DMS114 treated with DMSO at 0.1 percent for 48 hours (cell line): Measurements from ENCODE around the gene KCTD6.

Source experiments
- DNase-seq: peaks from one replicate; lab custom pipeline; 2025; ENCODE audit not compliant: unreplicated experiment; lab: John Stamatoyannopoulos, UW

The KCTD6 gene

DNA sequence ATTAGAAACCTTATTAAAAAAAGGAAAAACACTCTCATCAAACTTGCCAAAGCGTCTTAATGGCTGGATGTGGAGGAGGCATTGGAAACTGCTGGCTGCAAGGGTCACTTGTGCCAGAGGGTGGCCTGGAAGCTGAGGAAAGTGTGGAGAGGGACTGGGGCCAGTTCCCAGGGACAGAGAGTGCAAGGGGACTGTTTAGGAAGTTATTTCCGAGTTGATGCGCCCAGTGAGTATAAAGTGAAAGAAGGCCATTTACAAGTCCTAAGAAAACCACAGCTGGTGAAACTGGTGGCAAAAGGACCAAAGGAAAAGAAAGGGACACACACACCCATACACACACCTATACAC, 7.2 kb upstream of the KCTD6 start:
- DNase-seq, result no peak

DNA sequence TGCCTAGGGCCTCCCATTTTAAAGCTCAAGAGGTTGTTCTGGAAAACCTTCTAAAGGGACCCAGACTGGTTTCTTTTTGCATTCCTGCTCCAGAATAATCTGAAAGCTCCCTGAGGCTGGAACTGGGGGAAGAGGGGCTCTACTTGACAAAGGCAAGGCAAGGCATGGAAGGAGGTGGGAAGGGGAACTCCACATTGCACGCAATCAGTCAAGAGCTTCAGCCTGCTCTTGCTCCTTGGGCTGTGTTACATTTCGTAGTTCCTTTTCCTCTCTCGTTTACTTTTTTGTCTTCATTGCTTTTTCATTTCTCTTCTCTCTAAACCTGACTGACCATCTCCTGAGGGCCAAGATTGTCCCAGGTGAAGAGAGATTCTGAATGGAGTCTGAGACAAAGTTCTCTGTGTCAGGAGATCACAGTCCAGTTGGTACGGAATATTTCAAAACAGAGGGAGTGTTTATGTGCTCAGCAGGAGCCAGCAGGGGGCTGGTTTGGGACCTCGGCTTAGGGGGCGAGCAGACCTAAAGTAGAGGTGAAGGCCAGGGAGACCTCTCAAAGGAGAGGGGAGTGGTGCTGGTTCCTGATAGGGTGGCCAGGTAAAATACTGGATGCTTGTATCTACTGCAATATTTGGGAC, 6.0 kb upstream of the KCTD6 start:
- DNase-seq, result no peak

DNA sequence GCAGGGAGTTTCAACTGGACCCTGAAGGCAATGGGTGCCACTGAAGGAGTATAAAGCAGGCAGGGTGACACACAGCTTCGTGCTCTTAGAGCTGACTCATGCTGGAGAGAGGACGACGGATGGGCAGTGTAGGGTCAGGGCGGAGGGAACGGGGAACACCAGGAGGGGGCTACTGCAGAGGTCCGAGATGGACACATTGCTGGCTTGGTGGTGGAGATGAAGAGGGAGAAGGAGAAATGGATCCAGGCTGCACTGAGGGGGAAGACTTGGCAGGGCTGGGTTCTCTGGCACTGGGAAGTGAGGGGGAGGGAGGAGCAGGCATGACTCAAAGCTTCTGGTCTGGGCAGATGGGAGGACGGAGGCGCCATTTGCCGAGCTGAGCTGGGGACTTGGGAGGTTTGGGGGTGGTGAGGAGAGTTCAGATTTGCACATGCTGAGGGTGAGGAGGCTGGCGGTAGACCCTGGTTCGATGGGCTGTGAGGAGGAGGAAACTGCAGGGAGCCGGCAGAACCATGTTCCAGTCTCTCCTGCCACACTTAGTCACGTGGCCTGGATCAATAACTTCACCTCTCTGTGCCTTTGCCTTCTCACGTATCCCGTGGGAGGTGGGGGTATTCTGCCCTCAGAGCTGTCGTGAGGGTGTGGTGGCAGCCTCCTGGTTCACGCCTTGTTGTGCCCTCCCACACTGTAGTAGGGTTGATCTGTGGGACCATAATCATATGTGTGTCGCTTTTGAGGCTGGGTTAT, 4.6 kb upstream of the KCTD6 start:
- DNase-seq, result no peak

DNA sequence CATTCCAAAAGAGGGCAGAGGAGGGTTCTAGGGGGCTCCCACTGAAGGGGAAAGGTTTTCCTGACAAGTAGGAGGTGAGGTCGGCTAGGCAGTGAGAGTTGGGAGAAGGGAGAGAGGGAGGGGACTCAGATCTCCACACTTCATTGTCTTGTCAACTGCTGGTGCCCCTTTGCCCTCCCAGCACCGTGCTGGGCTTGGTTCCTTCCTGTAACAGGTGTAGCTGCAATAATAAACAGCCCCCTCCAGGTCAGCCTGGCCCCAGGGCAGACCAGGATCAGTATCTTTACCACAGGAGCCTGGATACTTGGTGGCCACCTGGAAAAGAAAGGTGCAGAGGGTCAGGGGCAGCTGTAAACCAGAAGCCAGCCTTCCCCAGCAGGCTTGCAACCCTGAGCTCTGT, 2.9 kb upstream of the KCTD6 start:
- no peak for DNase-seq

DNA sequence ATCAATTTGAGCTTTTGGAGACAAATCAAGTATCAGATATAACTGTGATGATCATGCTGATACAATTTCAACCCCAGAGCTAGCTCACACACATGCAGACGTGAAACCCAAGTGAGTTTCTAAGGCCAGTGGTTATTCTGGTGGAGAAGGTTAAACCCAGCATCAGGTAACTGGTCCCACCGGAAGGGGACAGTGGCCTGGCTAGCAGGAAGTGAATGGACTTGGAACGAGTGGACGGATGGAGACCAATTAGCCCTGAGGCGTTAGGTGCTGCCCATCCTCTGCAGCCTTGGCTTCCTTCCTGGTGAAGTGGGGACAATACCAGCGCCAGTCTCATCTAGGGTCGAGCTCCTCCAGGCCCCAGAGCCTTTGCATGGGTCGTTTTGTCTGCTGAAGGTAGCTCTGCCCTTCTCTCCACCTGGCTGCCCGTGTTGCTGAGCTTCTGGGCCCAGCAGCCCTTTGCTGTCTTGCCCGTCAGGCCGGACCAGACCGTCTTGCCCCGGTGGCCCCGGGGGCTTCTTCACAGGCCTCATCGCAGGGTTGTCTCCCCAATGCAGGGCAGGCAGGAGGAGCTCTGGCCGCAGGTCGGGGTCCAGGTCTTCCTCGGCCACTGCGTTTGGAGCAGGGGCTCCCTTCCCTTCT, 915 bp upstream of the KCTD6 start:
- DNase-seq, result no peak

DNA sequence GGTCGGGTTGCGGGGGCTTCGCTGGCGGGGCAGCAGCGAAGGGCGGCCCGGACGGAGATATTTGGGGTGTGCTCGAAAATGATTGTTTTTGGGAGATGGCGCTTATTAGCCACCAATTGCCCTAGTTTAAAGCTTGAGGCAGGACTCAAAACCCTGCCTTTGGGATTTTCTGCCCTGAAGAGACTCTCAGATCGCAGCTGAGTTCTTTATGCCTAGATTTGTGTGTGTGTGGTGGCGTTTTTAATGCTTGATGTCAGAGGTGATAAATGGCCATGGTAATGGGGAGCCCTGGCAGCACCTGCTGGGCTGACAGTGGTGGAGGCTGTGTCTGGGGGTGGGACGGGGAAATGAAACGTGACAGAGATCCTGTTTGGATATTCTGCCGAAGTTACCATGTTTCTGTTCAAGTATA, 604 bp downstream of the KCTD6 start:
- DNase-seq, result no peak

DNA sequence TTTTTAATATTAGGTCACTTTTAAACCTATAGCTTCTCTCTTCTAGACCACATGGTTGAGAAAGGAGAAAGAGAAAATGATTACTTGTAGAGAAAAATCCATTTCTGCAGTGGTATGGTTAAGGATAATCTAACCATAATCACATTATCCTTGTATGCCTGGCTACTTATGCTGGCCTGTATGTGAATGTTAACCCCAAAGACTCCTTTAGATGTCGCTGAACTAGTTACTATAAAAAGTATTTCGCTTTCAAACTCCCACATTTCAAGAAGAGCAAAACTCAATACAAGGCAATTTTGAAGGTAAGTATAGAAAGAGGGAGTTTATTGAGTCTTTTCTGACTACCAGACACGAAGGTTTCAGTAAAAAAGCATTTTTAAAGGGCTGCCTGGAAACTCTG, 2.2 kb downstream of the KCTD6 start:
- peak; percentile 18 for DNase-seq

DNA sequence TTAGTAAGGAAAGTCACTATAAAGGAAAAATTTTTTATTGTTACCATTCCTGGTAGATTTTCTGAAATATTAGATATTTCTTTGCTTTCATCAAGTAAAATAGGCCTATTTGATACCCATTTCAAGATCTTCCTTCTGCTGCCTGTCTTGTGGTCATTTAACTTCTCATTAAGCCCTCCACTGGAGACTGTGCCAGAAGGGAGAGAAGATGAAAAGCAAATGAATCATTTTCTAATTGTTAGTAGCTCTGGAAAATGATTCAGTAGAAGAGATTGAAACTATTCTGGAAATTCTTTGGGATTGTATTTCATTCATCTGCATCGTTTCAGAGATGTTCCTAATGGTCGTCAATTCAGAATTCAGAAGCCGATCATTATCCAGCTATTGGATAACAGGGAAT, 3.2 kb downstream of the KCTD6 start:
- no peak for DNase-seq

DNA sequence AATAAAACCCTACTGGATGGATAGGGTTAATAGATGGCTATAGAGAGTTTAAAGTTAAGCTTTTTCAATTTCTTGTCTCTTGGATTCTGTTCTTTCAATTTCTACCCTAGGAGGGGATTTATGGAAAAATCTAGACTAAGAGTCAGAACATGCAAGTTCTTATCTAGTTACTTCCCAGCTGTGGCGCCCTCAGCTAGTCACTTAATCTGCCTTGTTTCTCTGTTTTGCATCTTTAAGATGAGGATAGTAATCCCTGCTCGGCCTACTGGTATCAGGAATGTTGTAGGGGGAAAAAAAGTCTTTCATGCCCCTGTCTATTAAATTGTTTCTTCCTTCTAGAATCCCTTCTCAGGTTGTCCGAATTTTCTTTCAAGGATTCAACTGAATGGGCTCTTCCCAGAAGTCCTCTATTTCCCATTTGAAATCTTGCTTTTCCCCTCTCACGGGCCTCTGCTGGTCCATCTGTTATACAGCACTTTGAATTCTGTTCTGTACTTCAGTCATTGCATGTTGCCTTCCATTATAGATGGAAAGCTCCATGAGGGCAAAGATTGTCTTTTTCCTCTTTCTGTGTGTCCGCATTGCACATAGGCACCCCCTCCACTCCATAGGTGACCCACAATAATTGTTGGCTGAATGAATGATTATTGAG, 4.4 kb downstream of the KCTD6 start:
- no peak for DNase-seq

DNA sequence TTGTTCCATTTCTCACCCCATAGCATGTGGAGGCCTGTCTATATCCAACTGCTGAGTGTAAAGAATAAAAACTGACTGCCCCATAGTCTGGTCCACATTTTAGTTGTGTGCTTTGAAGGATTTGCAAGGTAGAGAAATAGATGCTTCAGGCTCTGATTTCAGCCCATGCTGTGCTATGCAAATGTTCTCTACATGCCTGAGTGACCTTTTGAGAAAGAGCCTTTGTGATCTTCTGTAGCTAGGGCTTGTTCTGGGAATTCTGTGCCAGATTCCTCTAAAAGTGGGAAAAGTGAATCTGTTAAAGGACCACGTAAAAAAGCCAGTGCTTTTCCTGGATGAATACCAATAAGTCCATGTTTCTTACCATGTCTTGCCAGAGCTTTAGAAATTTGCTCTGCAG, 5.2 kb downstream of the KCTD6 start:
- DNase-seq, result no peak

DNA sequence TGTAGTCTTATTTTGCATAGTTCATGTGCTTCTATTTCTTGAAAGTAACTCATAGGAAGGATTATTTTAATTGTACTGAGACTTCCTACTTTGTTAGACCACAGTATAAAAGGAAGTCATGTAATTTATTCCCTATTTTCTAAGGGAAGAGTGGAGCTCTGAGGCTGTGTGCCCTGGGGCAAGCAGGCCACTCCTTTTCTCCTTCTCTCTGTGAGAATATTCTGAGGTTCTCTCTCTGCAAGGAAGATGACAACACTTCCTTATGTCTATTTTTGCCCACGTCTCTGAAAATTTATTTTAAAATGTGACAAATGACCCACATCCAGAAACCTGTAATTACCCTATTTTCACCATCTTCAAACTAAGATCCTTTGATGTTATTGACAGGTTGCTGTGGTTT, 11.0 kb downstream of the KCTD6 start:
- no peak for DNase-seq

DNA sequence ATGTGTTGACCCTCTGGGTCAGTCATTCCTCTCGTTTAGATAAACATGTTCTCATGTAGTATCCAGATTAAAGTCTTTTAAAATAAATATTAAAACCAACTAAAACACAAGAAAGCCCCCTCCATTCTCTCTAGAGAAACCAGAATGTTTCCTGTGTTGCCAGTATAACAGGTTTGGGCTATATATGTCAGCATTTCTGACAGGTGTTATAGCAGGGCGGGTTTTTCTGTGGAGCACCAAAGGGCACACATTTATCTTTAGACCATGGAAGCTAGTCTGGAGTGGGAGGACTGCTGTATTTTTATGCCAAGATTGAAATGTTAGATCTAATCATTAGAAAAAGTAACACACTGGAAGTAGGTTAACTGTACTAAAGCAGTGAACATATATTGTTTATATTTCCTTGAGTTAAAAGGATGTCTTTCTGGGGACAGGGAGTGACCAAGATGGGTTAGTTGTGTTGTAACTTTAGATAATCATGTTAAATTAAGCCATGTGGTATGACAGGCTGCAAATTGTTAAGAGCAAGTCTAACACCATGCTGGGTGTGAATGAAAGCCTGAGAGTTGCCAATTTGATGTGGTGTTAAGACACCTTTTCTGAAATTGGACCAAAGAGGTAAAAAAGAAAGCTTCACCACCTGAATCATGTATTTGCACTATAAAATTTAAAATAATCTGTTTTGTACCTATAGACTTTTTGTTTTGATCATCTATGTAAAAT, 15.6 kb downstream of the KCTD6 start:
- DNase-seq, result no peak

DNA sequence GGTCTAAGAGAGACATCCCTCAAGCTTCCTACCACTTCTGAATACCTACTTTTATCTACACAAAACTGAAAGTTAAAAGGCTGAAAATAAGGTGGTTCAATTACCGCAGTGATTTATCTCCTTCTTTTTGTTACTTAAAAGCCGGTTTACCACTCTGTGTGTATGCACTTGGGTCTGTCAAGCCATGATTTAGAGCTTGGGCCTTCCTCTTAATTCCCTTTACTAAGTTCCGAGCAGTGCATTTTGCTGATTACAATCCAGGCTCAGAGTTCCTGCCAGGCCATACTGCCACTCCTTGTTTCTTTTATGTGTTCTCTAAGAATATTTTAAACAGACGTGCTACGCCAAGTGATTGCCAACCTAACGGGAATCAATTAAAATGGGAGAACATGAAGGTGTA, 16.5 kb downstream of the KCTD6 start:
- no peak for DNase-seq

DNA sequence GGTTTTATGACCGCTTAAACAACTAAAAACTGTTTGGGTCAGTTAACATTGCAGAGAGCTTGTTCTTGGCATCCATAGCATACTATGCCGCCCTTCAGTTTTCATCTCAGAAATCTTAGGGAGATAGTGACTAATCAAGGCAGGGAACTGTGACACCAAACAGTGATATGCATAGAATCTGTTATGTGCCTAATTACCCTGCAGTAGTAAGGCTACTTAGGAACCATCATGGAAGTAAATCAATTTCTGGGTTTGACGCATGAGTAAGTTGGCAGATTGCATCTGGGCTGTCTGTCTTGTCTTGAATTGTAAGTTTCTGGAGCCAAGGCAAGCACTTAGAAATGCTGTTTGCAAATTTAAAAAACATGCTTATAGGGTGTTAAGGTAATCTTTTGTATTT, 22.5 kb downstream of the KCTD6 start:
- no peak for DNase-seq

DNA sequence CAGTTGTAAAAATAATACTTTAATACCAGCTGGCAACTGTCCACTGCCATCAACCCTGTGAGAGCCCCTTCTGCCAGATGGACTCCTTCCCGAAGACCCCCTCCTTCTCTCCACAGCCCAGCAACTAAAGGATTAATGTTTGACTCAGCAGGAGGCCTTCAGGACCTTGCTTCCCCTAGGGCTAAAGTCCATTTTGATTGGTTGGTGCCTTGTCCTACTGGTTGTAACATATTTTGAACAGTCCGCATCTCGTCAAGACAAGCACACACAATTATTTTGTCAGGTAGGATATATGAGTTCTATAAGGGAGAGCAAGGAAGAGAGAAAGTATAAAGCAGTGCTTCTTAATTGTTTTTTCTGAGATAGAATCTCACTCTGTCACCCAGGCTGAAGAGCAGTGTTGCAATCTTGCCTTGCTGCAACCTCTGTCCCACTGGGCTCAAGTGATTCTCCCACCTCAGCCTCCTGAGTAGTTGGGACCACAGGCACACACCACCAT, 26.4 kb downstream of the KCTD6 start:
- no peak for DNase-seq

DNA sequence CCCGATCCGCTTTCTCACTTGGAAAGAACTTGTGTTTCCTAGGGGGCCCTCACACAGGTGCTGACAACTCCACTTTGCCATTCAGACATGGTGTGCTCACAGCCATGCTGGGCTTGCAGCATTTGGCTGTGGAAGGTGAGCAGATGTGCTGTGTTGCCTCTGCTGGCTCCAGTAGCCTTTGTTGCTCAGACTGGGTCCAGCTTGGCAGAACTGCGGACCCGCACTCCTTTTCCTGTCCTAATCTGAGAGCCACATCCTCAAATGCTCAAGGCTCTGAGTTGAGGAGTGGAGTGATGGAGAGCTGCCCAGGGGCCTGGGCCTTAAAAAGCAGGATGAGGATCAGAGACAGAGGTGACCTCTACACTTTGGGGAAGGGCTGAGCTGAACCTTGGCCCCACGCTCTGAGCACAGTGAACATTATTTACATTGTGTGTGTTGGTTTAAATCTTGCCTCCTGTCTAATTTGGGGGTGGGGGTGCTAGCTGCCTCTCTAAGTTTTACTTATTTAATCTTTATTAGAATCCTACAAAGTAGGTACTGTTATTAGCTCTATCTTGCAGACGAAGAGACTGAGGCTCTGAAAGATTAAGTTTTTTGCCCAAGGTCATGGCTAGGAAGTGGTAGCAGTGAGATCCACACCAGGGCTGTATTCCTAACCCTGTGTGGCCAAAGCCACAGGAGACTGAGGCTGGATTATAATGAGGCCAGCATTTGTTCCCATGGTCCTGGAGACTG, 27.9 kb downstream of the KCTD6 start:
- no peak for DNase-seq

DNA sequence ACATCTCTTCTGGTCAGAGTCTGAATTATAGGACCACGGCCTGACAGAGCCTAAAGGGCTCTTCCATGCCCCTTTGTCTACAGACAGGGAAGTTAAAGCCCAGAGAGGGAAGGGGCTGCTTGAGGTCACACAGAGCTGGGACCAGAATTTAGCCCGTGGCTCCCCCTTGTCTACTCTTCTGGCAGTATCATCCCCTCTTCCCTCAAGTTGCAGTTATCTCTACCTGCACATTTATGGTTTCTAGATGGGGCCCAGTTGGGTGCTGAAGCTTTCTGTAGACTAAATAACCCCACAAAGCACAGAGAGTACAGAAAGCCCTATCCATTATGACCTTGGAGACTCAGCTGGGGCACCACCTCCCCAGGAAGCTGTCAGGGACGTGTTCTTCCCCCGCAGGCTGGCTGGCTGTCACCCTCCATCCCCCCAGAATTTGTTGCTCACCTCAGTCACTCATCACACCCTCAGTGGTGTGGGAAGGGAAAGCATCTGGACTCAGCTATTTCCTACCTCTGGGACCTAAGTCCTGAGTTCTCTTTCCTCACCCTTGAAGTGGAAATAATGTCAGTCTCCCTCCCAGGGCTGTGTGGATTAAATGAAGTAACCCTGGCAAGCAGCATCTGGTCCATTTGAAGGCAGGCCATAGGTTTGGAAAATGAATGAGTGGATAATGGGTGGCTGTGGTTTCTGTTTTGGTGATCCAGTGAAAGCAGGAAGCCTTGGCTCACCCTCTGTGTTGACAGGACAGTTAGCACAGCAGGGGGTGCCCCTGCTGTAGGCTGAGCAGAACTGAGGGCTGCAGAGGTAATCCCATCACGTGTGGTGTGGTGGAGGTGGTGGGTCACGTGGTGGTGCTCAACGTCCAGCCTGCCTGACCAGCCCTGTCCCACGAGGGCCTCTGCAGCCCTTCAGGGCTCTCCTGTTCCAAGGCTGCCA, 28.8 kb downstream of the KCTD6 start:
- DNase-seq, result no peak

DNA sequence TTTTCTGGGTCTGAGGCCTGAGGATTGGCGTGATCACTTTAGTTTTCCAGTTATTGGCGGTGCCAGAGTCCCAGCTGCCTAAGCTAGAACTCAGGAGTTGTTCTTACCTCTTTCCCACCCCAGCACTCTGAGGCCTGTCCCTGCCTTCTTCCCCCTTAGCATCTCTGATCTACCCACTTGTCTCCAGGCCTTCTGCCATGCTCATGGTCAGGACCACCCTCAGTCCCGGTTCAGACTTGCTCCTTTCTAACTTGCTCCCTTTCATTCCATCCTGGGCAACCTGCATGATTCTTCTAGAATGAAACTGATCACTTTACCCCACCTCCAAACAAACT, 29.4 kb downstream of the KCTD6 start:
- no peak for DNase-seq

DNA sequence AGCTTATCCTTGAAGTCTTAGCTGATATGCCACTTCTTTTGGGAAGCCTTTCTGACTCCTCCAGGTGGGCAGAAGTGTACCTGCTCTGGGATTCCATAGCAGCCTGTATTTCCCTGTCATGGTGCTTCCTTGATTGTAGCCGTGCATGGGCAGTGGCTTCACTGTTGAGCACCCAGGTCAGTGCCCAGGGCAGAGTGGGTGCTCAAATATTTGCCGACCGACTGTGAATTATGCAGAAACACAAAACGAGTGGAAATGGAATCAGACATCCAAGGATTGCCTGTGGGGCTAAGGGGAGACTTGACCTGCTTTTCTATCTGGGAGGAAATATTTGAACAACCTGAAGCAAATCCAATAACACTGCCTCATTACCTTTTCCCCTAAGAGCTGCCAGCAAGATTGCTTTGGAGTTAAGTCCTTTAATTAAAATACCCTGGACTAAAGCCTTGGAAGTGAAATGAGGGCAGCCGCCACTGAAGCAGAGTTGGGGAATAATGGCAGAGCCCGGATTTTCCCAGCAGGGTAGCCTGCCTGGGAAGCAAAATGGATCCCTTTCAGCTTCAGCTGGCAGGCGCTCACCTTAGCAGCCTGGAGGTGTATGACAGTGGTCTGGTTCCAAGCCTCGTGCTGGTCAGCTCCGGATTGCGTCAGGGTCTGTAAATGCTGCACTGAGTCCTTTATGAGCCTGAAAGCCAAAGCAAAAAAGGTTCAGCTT, 30.2 kb downstream of the KCTD6 start:
- no peak for DNase-seq
